GM12878 (cell line): Measurements from ENCODE around the gene BRWD1. TPM values are rescaled to one million over a fixed set of nuclear protein-coding genes. Genes with fewer than 3 reads are reported as not detected.

Source experiments
- ATAC-seq: fragments of 200-7000 bp; cut with Tn5 transposase; 3 replicates; pipeline ENCODE4 v1.9.1; 2020; ENCODE audit warnings: mild to moderate bottlenecking, moderate library complexity
- BruUV-seq: library from RNA; stranded (reverse); fragments of 400-500 nt; replicated peaks from 2 replicates; lab custom pipeline; 2021; lab: Mats Ljungman, UMichigan
- CTCF ChIA-PET: fragments of 300-600 bp; sonication (Branson Sonifier 250); formaldehyde crosslinking; extraction: SDS; loops from one replicate; lab custom pipeline; 2021; ENCODE audit warnings: inconsistent platforms; lab: Yijun Ruan, JAX
- POLR2A ChIA-PET: fragments of 350-600 bp; formaldehyde crosslinking; extraction: SDS; loops from one replicate; lab custom pipeline; 2021; ENCODE audit warnings: inconsistent platforms; lab: Charles Lee
- RAD21 ChIA-PET: fragments of 300-600 bp; sonication (Branson Sonifier 250); formaldehyde crosslinking; loops from one replicate; lab custom pipeline; 2023; ENCODE audit warnings: antibody characterized with exemption; ENCODE audit not compliant: unreplicated experiment; lab: Charles Lee
- SMC1A ChIA-PET: fragments of 300-600 bp; sonication (Branson Sonifier 250); formaldehyde crosslinking; loops from one replicate; lab custom pipeline; 2023; ENCODE audit not compliant: unreplicated experiment, uncharacterized antibody; lab: Charles Lee
- DNase-seq: peaks from one replicate; pipeline ENCODE4 v3.0.0-alpha.2; 2011; ENCODE audit warnings: low read depth, low spot score
- FAIRE-seq: peaks from 3 replicates; lab custom pipeline; 2011; peaks lifted over from hg19 to GRCh38; lab: Jason Lieb, UNC
- H2AFZ ChIP-seq: 2 replicates; pipeline ENCODE4 v1.6.0; 2011; ENCODE audit warnings: low read depth, low read length, control low read depth; ENCODE audit not compliant: control insufficient read depth
- H3K27ac ChIP-seq: 2 replicates; pipeline ENCODE4 v1.5.1; 2011; ENCODE audit warnings: control low read depth; ENCODE audit not compliant: control insufficient read depth, insufficient read depth
- H3K27me3 ChIP-seq, 2 experiments: replicated peaks in 1 of 2; 2 replicates each; pipeline versions ENCODE4 v1.6.0 to v1.6.1; 2011; ENCODE audit warnings: low read length in 1 of 2; ENCODE audit not compliant: control insufficient read depth in 2 of 2, insufficient read depth in 2 of 2
- H3K36me3 ChIP-seq, 2 experiments: 2 replicates each; pipeline ENCODE4 v1.5.1; 2011; ENCODE audit warnings: low read length in 1 of 2; ENCODE audit not compliant: control insufficient read depth in 2 of 2, insufficient read depth in 2 of 2
- H3K4me1 ChIP-seq: 2 replicates; pipeline ENCODE4 v1.6.1; 2011; ENCODE audit warnings: mild to moderate bottlenecking, low read length, moderate library complexity, mixed read lengths; ENCODE audit not compliant: control insufficient read depth, insufficient read depth
- H3K4me2 ChIP-seq: 2 replicates; pipeline ENCODE4 v1.6.0; 2011; ENCODE audit warnings: control low read depth; ENCODE audit not compliant: control insufficient read depth, insufficient read depth
- H3K4me3 ChIP-seq: fragments of 200-600 bp; sonication (generic); 2 replicates; pipeline ENCODE4 v1.5.1; 2016
- H3K79me2 ChIP-seq: 2 replicates; pipeline ENCODE4 v1.6.0; 2011; ENCODE audit warnings: low read length; ENCODE audit not compliant: control insufficient read depth, insufficient read depth
- H3K9ac ChIP-seq: 2 replicates; pipeline ENCODE4 v1.8.0; 2011; ENCODE audit warnings: low read length, control low read depth, mixed read lengths; ENCODE audit not compliant: control insufficient read depth, insufficient read depth
- H3K9me3 ChIP-seq: replicated peaks from 3 replicates; pipeline ENCODE4 v1.5.1; 2011; ENCODE audit warnings: mild to moderate bottlenecking, low read length; ENCODE audit not compliant: control insufficient read depth, insufficient read depth
- H4K20me1 ChIP-seq: 2 replicates; pipeline ENCODE4 v1.6.0; 2011; ENCODE audit not compliant: control insufficient read depth, insufficient read depth
- ETV6 ChIP-seq, 2 experiments: fragments of 450-650 bp in 1 of 2; IDR thresholded peaks in 1 of 2; conservative IDR thresholded peaks in 1 of 2; 2 replicates each; pipeline ENCODE4 v1.6.1; 2014; ENCODE audit warnings: antibody characterized with exemption in 1 of 2, borderline replicate concordance in 1 of 2, low read depth in 1 of 2, mild to moderate bottlenecking in 1 of 2, moderate library complexity in 1 of 2
- EZH2 ChIP-seq: IDR thresholded peaks from 2 replicates; pipeline ENCODE4 v1.6.1; 2012; ENCODE audit warnings: low read depth, mild to moderate bottlenecking, control low read depth, inconsistent platforms, low read length, borderline replicate concordance; ENCODE audit not compliant: control insufficient read depth
- NFXL1 ChIP-seq: fragments of 450-650 bp; IDR thresholded peaks from 2 replicates; pipeline ENCODE4 v1.6.1; 2017; ENCODE audit warnings: antibody characterized with exemption, mild to moderate bottlenecking, borderline replicate concordance
- NFYA ChIP-seq: IDR thresholded peaks from 2 replicates; pipeline ENCODE4 v1.6.1; 2011; ENCODE audit warnings: low read depth, mild to moderate bottlenecking, low read length, improper control_type of control experiment, borderline replicate concordance
- PML ChIP-seq: IDR thresholded peaks from 2 replicates; pipeline ENCODE4 v1.6.1; 2012; ENCODE audit warnings: low read length, inconsistent platforms
- POLR2AphosphoS2 ChIP-seq: IDR thresholded peaks from 2 replicates; pipeline ENCODE4 v1.6.1; 2011; ENCODE audit warnings: low read depth, mild to moderate bottlenecking, low read length, improper control_type of control experiment, moderate library complexity
- RB1 ChIP-seq: fragments of 450-650 bp; formaldehyde crosslinking; IDR thresholded peaks from 2 replicates; pipeline ENCODE4 v1.6.1; 2017; ENCODE audit warnings: mild to moderate bottlenecking, borderline replicate concordance
- STAT3 ChIP-seq: IDR thresholded peaks from 2 replicates; pipeline ENCODE4 v1.6.1; 2011; ENCODE audit warnings: low read depth, low read length, improper control_type of control experiment
- WRNIP1 ChIP-seq: IDR thresholded peaks from 2 replicates; pipeline ENCODE4 v1.6.1; 2011; ENCODE audit warnings: low read depth, low read length, improper control_type of control experiment, borderline replicate concordance
- WGBS: methylation state at CpG from one replicate; pipeline ENCODE4 v1.1.6; 2016; ENCODE audit warnings: low lambda C conversion rate; ENCODE audit not compliant: insufficient replicate concordance, insufficient coverage; ENCODE audit errors: missing lambda C conversion rate; 5-methylcytosine and 5-hydroxymethylcytosine counted together
- in situ Hi-C: fragments of 300-500 bp; cut with MboI; formaldehyde crosslinking; loops from 9 replicates; pipeline ENCODE4 v1.14.3; 2018; ENCODE audit warnings: mixed read lengths
- intact Hi-C: fragments of 100-400 bp; cut with micrococcal nuclease; formaldehyde crosslinking; loops from one replicate; pipeline ENCODE4 v1.14.2; 2022; ENCODE audit not compliant: unreplicated experiment
- polyA plus RNA-seq, 11 experiments: library from polyadenylated mRNA; depleted of rRNA in 4 of 11; unstranded in 6 of 11; stranded (reverse) in 5 of 11; fragments of >200 nt; fragmentation: Nextera tagmentation in 4 of 11; fragmentation: Illumina TruSeq in 1 of 11; extraction: Ambion mirVana in 4 of 11; extraction: Trizol in 1 of 11; gene quantifications; 1 replicate in 1 of 11; 2 replicates in 10 of 11; pipeline versions ENCODE4 v1.2.1 to v1.2.3, GENCODE V29; 2011 to 2016; ENCODE audit warnings: inconsistent platforms in 2 of 11, missing spikeins in 2 of 11, low read depth in 1 of 11
- total RNA-seq, 4 experiments: library from RNA; depleted of rRNA in 3 of 4; stranded (reverse); fragments of >200 nt in 3 of 4; fragmentation: Illumina TruSeq in 1 of 4; extraction: Trizol in 1 of 4; gene quantifications; 2 replicates each; pipeline versions ENCODE4 v1.2.1 to v1.2.3, GENCODE V29; 2013 to 2021
- TF ChIP-seq, protein P1 (sequence below): IDR thresholded peaks from 2 replicates; pipeline ENCODE4 v1.6.1; 2011; ENCODE audit warnings: mild to moderate bottlenecking, low read depth, low read length, moderate library complexity; ENCODE audit not compliant: insufficient replicate concordance
- TF ChIP-seq, protein P2 (sequence below): fragments of 450-650 bp; formaldehyde crosslinking; IDR thresholded peaks from 2 replicates; pipeline ENCODE4 v1.5.0; 2022; ENCODE audit warnings: mild to moderate bottlenecking, missing genetic modification characterization
- TF ChIP-seq, protein P3 (sequence below): fragments of 450-650 bp; IDR thresholded peaks from 2 replicates; pipeline ENCODE4 v1.6.1; 2017; ENCODE audit warnings: mild to moderate bottlenecking, moderate library complexity
- TF ChIP-seq, protein P4 (sequence below): IDR thresholded peaks from 2 replicates; pipeline ENCODE4 v1.6.1; 2012; ENCODE audit warnings: low read length, inconsistent platforms

The BRWD1 gene
- total and polyA plus RNA-seq, 10 of the 15 experiments (the other 5 are each of a cell fraction or from before 2014, with no cell fraction given) = 3.1 to 19.0 (median 13.5) TPM

DNA sequence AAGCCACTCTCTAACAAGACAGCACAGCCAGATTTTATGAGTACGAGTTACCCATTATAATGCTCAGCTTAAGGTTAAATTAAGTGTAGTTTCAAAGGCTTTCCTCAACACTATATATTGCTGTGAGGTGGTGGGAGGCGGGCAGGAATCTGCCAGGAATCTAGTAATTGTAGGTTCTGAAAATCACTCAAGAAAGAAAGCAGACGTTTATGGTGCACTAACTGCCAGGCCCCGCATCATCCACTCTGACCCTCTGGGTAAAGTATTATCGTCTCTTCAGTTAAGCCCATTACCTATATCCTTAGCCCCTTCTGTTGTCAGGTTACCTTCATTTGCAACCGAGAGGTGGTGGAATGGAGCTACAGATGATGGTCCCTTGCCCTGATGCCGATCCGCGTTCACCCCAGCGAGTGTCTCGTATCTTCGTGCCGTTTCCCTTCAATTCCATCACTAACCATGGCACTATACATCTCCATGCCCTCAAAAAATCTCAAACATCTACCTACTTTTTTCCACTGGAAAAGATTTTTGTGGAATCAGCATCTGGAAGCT is 23.1 kb upstream of the BRWD1 start:
- RAD21 ChIA-PET = no interaction called here
- intact Hi-C loops = no loop called here
- SMC1A ChIA-PET = interaction anchor here (0.5 kb wide), 1 partner anchor 16 kb away, joined by 3 read pairs; no protein-coding TSS in a partner anchor
- no peak overlapping the region for H3K4me3 ChIP-seq
- H3K27me3 ChIP-seq = no peaks in the 10 kb centered on the region
- POLR2A ChIA-PET = interaction anchor here (0.6 kb wide), 1 partner anchor 76 kb away, joined by 4 read pairs; no protein-coding TSS in a partner anchor
- FAIRE-seq = no peak
- H3K27ac ChIP-seq = no peak overlapping the region
- DNase-seq = no peak
- no peak overlapping the region for H2AFZ ChIP-seq
- peaks cover 0 to 7% of the 10 kb centered on the region in 2 experiments; a peak in 2 of 4 replicates for H3K36me3 ChIP-seq
- H4K20me1 ChIP-seq = no peaks in the 10 kb centered on the region
- in situ Hi-C loops = no loop called here
- no peaks in the 10 kb centered on the region for H3K9me3 ChIP-seq
- no peak for ATAC-seq
- H3K9ac ChIP-seq = no peak overlapping the region
- no peak overlapping the region for H3K4me2 ChIP-seq
- BruUV-seq = no TSS peak
- WGBS = 75% methylated on average over 13 of the region's 13 CpGs
- CTCF ChIA-PET = no interaction called here
- H3K79me2 ChIP-seq = no peaks in the 10 kb centered on the region
- no peaks in the 10 kb centered on the region for H3K4me1 ChIP-seq
- TF ChIP-seq POLR2AphosphoS2 (no peak), PML (no peak), RB1 (no peak), STAT3 (no peak), NFYA (no peak), WRNIP1 (no peak), NFXL1 (no peak), EZH2 (no peak), ETV6 (conservative IDR thresholded peaks at IDR 0.05 in 1 of 2, IDR thresholded peaks at IDR 0.05 in 1 of 2; ENCODE audit: borderline replicate concordance in 1 of 2, low read depth in 1 of 2) (no peak)
- TF ChIP-seq, protein P1, sequence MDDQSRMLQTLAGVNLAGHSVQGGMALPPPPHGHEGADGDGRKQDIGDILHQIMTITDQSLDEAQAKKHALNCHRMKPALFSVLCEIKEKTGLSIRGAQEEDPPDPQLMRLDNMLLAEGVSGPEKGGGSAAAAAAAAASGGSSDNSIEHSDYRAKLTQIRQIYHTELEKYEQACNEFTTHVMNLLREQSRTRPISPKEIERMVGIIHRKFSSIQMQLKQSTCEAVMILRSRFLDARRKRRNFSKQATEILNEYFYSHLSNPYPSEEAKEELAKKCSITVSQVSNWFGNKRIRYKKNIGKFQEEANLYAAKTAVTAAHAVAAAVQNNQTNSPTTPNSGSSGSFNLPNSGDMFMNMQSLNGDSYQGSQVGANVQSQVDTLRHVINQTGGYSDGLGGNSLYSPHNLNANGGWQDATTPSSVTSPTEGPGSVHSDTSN = no peak
- TF ChIP-seq, protein P2, sequence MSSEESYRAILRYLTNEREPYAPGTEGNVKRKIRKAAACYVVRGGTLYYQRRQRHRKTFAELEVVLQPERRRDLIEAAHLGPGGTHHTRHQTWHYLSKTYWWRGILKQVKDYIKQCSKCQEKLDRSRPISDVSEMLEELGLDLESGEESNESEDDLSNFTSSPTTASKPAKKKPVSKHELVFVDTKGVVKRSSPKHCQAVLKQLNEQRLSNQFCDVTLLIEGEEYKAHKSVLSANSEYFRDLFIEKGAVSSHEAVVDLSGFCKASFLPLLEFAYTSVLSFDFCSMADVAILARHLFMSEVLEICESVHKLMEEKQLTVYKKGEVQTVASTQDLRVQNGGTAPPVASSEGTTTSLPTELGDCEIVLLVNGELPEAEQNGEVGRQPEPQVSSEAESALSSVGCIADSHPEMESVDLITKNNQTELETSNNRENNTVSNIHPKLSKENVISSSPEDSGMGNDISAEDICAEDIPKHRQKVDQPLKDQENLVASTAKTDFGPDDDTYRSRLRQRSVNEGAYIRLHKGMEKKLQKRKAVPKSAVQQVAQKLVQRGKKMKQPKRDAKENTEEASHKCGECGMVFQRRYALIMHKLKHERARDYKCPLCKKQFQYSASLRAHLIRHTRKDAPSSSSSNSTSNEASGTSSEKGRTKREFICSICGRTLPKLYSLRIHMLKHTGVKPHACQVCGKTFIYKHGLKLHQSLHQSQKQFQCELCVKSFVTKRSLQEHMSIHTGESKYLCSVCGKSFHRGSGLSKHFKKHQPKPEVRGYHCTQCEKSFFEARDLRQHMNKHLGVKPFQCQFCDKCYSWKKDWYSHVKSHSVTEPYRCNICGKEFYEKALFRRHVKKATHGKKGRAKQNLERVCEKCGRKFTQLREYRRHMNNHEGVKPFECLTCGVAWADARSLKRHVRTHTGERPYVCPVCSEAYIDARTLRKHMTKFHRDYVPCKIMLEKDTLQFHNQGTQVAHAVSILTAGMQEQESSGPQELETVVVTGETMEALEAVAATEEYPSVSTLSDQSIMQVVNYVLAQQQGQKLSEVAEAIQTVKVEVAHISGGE (CRISPR knock-in tag) = no peak
- TF ChIP-seq, protein P3, sequence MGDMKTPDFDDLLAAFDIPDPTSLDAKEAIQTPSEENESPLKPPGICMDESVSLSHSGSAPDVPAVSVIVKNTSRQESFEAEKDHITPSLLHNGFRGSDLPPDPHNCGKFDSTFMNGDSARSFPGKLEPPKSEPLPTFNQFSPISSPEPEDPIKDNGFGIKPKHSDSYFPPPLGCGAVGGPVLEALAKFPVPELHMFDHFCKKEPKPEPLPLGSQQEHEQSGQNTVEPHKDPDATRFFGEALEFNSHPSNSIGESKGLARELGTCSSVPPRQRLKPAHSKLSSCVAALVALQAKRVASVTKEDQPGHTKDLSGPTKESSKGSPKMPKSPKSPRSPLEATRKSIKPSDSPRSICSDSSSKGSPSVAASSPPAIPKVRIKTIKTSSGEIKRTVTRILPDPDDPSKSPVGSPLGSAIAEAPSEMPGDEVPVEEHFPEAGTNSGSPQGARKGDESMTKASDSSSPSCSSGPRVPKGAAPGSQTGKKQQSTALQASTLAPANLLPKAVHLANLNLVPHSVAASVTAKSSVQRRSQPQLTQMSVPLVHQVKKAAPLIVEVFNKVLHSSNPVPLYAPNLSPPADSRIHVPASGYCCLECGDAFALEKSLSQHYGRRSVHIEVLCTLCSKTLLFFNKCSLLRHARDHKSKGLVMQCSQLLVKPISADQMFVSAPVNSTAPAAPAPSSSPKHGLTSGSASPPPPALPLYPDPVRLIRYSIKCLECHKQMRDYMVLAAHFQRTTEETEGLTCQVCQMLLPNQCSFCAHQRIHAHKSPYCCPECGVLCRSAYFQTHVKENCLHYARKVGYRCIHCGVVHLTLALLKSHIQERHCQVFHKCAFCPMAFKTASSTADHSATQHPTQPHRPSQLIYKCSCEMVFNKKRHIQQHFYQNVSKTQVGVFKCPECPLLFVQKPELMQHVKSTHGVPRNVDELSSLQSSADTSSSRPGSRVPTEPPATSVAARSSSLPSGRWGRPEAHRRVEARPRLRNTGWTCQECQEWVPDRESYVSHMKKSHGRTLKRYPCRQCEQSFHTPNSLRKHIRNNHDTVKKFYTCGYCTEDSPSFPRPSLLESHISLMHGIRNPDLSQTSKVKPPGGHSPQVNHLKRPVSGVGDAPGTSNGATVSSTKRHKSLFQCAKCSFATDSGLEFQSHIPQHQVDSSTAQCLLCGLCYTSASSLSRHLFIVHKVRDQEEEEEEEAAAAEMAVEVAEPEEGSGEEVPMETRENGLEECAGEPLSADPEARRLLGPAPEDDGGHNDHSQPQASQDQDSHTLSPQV = no peak
- TF ChIP-seq, protein P4, sequence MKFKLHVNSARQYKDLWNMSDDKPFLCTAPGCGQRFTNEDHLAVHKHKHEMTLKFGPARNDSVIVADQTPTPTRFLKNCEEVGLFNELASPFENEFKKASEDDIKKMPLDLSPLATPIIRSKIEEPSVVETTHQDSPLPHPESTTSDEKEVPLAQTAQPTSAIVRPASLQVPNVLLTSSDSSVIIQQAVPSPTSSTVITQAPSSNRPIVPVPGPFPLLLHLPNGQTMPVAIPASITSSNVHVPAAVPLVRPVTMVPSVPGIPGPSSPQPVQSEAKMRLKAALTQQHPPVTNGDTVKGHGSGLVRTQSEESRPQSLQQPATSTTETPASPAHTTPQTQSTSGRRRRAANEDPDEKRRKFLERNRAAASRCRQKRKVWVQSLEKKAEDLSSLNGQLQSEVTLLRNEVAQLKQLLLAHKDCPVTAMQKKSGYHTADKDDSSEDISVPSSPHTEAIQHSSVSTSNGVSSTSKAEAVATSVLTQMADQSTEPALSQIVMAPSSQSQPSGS = no peak
